MM.1S (cell line): Measurements from ENCODE around the gene PLEK2.
"Not testable (repeated sequence)": the region's sequence is repeated elsewhere in the genome, so short reads cannot be mapped to it uniquely, and the experiment has no call there.

ENCODE experiments used
- DNase-seq: peaks from one replicate; pipeline ENCODE4 v3.0.0-alpha.2; 2015
- H2AFZ ChIP-seq: fragments of 300-600 bp; sonication (generic); 2 replicates; pipeline ENCODE4 v1.6.0; 2016; ENCODE audit warnings: antibody characterized with exemption, low read length
- H3F3A ChIP-seq: fragments of 300-600 bp; sonication (generic); 2 replicates; pipeline ENCODE4 v1.6.1; 2016; ENCODE audit warnings: mild to moderate bottlenecking, antibody characterized with exemption, low read length, moderate library complexity, mixed read lengths; ENCODE audit not compliant: insufficient read depth
- H3K27ac ChIP-seq: fragments of 300-600 bp; sonication (generic); 2 replicates; pipeline ENCODE4 v1.5.1; 2016; ENCODE audit warnings: mild to moderate bottlenecking, low read length
- H3K27me3 ChIP-seq: fragments of 300-600 bp; sonication (generic); replicated peaks from 2 replicates; pipeline ENCODE4 v1.6.0; 2016; ENCODE audit warnings: low read length; ENCODE audit not compliant: insufficient read depth
- H3K36me3 ChIP-seq: fragments of 300-600 bp; sonication (generic); replicated peaks from 2 replicates; pipeline ENCODE4 v1.6.1; 2016; ENCODE audit warnings: mild to moderate bottlenecking, low read length, mixed read lengths; ENCODE audit not compliant: insufficient read depth
- H3K4me1 ChIP-seq: fragments of 300-600 bp; sonication (generic); 2 replicates; pipeline ENCODE4 v1.6.1; 2016; ENCODE audit warnings: low read length, mixed read lengths
- H3K4me2 ChIP-seq: fragments of 300-600 bp; sonication (generic); 2 replicates; pipeline ENCODE4 v1.6.0; 2016; ENCODE audit warnings: low read depth, low read length
- H3K4me3 ChIP-seq: fragments of 300-600 bp; sonication (generic); 2 replicates; pipeline ENCODE4 v1.5.1; 2016; ENCODE audit warnings: low read length, mixed read lengths
- H3K79me2 ChIP-seq: fragments of 300-600 bp; sonication (generic); 2 replicates; pipeline ENCODE4 v1.6.1; 2016; ENCODE audit warnings: mixed run types, low read length, mixed read lengths
- H3K9ac ChIP-seq: fragments of 300-600 bp; sonication (generic); 2 replicates; pipeline ENCODE4 v1.6.1; 2016; ENCODE audit warnings: low read length, mixed read lengths
- H3K9me2 ChIP-seq: fragments of 300-600 bp; sonication (generic); replicated peaks from 2 replicates; pipeline ENCODE4 v1.6.1; 2016; ENCODE audit warnings: mild to moderate bottlenecking, low read length, mixed read lengths; ENCODE audit not compliant: insufficient read depth
- H3K9me3 ChIP-seq: fragments of 300-600 bp; sonication (generic); replicated peaks from 2 replicates; pipeline ENCODE4 v1.6.1; 2016; ENCODE audit warnings: mild to moderate bottlenecking, low read length, mixed read lengths; ENCODE audit not compliant: insufficient read depth
- H4K20me1 ChIP-seq: fragments of 300-600 bp; sonication (generic); 2 replicates; pipeline ENCODE4 v1.6.1; 2016; ENCODE audit warnings: mild to moderate bottlenecking, low read length, moderate library complexity, mixed read lengths; ENCODE audit not compliant: insufficient read depth
- EZH2 ChIP-seq: fragments of 300-600 bp; sonication (generic); optimal IDR thresholded peaks from 2 replicates; pipeline ENCODE3; 2017; ENCODE audit warnings: low read depth, mild to moderate bottlenecking, antibody characterized with exemption, low read length, mixed read lengths
- EZH2phosphoT487 ChIP-seq: fragments of 300-600 bp; sonication (generic); IDR thresholded peaks from 2 replicates; pipeline ENCODE4 v1.6.1; 2018; ENCODE audit warnings: antibody characterized with exemption, low read length
- TF ChIP-seq, protein P1 (sequence below): fragments of 300-600 bp; sonication (generic); IDR thresholded peaks from 2 replicates; pipeline ENCODE4 v1.5.1; 2016; ENCODE audit warnings: antibody characterized with exemption, low read length, mixed read lengths

Gene PLEK2

DNA sequence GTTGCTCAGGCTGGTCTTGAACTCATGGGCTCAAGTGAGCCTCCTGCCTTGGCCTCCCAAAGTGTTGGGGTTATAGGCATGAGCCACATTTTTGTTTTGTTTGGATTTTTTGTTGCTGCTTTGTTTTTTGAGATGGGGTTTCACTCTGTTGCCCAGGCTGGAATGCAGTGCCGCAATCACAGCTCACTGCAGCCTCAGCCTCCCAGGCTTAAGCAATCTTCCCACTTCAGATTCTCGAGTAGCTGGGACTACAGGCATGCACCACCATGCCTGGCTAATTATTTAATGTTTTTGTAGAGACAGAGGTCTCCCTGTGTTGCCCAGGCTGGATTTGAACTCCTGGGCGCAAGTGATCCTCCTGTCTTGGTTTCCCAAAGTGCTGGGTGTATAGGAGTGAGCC, 5.7 kb upstream of the PLEK2 start:
- Histone ChIP-seq H3K9me2 (no peaks in the 10 kb centered on the region), H3K27ac (no peak overlapping the region), H3K36me3 (no peaks in the 10 kb centered on the region), H3K9ac (no peak overlapping the region), H3K4me2 (no peak overlapping the region), H3F3A (no peaks in the 10 kb centered on the region), H3K79me2 (no peaks in the 10 kb centered on the region), H2AFZ (no peak overlapping the region), H3K4me1 (no peaks in the 10 kb centered on the region), H3K9me3 (no peaks in the 10 kb centered on the region), H4K20me1 (no peaks in the 10 kb centered on the region), H3K27me3 (no peaks in the 10 kb centered on the region), H3K4me3 (no peak overlapping the region)
- DNase-seq: no peak
- TF ChIP-seq EZH2 (no peak), EZH2phosphoT487 (no peak)
- TF ChIP-seq, protein P1, sequence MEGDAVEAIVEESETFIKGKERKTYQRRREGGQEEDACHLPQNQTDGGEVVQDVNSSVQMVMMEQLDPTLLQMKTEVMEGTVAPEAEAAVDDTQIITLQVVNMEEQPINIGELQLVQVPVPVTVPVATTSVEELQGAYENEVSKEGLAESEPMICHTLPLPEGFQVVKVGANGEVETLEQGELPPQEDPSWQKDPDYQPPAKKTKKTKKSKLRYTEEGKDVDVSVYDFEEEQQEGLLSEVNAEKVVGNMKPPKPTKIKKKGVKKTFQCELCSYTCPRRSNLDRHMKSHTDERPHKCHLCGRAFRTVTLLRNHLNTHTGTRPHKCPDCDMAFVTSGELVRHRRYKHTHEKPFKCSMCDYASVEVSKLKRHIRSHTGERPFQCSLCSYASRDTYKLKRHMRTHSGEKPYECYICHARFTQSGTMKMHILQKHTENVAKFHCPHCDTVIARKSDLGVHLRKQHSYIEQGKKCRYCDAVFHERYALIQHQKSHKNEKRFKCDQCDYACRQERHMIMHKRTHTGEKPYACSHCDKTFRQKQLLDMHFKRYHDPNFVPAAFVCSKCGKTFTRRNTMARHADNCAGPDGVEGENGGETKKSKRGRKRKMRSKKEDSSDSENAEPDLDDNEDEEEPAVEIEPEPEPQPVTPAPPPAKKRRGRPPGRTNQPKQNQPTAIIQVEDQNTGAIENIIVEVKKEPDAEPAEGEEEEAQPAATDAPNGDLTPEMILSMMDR: no peak

DNA sequence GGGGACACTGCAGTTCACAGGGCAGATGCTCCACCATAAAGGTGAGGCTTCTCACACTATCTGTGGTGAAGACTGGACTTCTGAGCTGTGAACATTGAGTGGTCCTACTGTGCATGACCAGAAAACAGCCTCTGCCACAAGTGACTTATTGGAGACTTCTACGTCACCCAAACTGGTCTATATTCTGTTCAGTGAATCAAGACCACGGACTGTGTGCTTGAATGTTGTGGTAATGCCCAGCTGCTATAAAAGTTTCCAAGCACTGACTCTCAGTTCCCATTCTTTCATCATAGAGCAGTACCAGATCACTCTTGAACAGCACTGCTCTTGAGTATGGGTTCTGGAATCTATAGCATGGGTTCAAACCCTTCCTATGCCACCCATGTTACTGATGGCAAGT, 4.8 kb upstream of the PLEK2 start:
- no peak for TF ChIP-seq EZH2
- TF ChIP-seq EZH2phosphoT487: no peak
- TF ChIP-seq, protein P1: no peak
- Histone ChIP-seq H3K27ac (no peak overlapping the region), H3K36me3 (no peaks in the 10 kb centered on the region), H3K9me3 (no peaks in the 10 kb centered on the region), H2AFZ (no peak overlapping the region), H3K4me3 (no peak overlapping the region), H3K9me2 (no peaks in the 10 kb centered on the region), H3F3A (no peaks in the 10 kb centered on the region), H3K9ac (no peak overlapping the region), H3K27me3 (no peaks in the 10 kb centered on the region), H4K20me1 (no peaks in the 10 kb centered on the region), H3K79me2 (no peaks in the 10 kb centered on the region), H3K4me1 (no peaks in the 10 kb centered on the region), H3K4me2 (no peak overlapping the region)
- DNase-seq: no peak

DNA sequence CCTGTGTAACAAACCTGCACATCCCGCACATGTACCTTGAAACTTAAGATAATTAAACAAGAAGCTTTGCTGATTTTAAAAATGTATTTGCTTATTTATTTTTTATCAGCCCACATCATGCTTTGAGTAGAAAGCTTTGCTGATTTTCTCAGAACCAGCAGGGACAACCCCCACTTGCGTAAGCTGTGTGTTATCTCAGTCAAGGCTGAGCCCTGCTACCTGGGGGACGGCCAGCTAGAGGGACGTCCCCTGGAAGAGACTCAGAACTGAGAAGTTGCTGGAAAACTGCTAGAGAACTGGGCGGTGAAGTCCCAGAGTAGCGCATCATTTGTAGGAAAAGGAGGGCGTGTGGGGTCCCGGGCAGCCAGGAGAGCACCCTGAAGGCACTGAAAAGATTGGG, 4.1 kb upstream of the PLEK2 start:
- no peaks in the 10 kb centered on the region for H3K9me3 ChIP-seq
- H4K20me1 ChIP-seq: no peaks in the 10 kb centered on the region
- no peak overlapping the region for H3K4me3 ChIP-seq
- H3K9me2 ChIP-seq: no peaks in the 10 kb centered on the region
- H3K4me2 ChIP-seq: no peak overlapping the region
- H3K9ac ChIP-seq: no peak overlapping the region
- H3F3A ChIP-seq: no peaks in the 10 kb centered on the region
- H3K4me1 ChIP-seq: no peaks in the 10 kb centered on the region
- H3K27ac ChIP-seq: no peak overlapping the region
- H3K27me3 ChIP-seq: no peaks in the 10 kb centered on the region
- H3K79me2 ChIP-seq: no peaks in the 10 kb centered on the region
- TF ChIP-seq EZH2phosphoT487: no peak
- TF ChIP-seq EZH2: no peak
- TF ChIP-seq, protein P1: no peak
- no peaks in the 10 kb centered on the region for H3K36me3 ChIP-seq
- no peak overlapping the region for H2AFZ ChIP-seq
- DNase-seq: no peak

GRCh38 chr14:67415610-67416009, 3.6 kb upstream of the PLEK2 start:
- not testable (repeated sequence) for H2AFZ ChIP-seq, H3K79me2 ChIP-seq, H3F3A ChIP-seq, H3K4me2 ChIP-seq, H3K9ac ChIP-seq, H3K4me3 ChIP-seq, H3K4me1 ChIP-seq, DNase-seq, H4K20me1 ChIP-seq, H3K9me2 ChIP-seq, H3K27ac ChIP-seq, H3K9me3 ChIP-seq, H3K27me3 ChIP-seq, H3K36me3 ChIP-seq
